Tibial nerve (tissue), 4 donors: ENCODE results near the gene KRTAP10-1. TPM values are rescaled to one million over a fixed set of nuclear protein-coding genes. Genes with fewer than 3 reads are reported as not detected.

Experiments
- DNase-seq, 2 donors: peaks; one replicate each; pipeline ENCODE4 v3.0.0-alpha.2; 2019; ENCODE audit warnings: low spot score in 2 of 2
- H3K27ac ChIP-seq, 4 donors: fragments of 200-600 bp; sonication (generic) in 3 of 4; one replicate each; pipeline ENCODE4 v1.5.1; 2017 to 2019; ENCODE audit warnings: mild to moderate bottlenecking in 1 of 4
- H3K27me3 ChIP-seq, 2 donors: fragments of 200-600 bp; sonication (generic) in 1 of 2; one replicate each; pipeline versions ENCODE4 v1.5.1 to v1.6.0; 2017 to 2019
- H3K36me3 ChIP-seq, 3 donors: fragments of 200-600 bp; sonication (generic); one replicate each; pipeline ENCODE4 v1.5.1; 2018 to 2019
- H3K4me1 ChIP-seq, 4 donors: fragments of 200-600 bp; sonication (generic) in 3 of 4; one replicate each; pipeline ENCODE4 v1.5.1; 2017 to 2019
- H3K4me3 ChIP-seq, 4 donors: fragments of 200-600 bp; sonication (generic) in 3 of 4; one replicate each; pipeline ENCODE4 v1.5.1; 2017 to 2019; ENCODE audit warnings: mild to moderate bottlenecking in 1 of 4, moderate library complexity in 1 of 4
- H3K9me3 ChIP-seq, 4 donors: fragments of 200-600 bp; sonication (generic) in 3 of 4; one replicate each; pipeline ENCODE4 v1.5.1; 2017 to 2019
- EP300 ChIP-seq, 2 donors: sonication (generic); formaldehyde crosslinking; IDR thresholded peaks; one replicate each; pipeline ENCODE4 v1.6.1; 2017; ENCODE audit warnings: antibody characterized with exemption in 2 of 2, mild to moderate bottlenecking in 1 of 2
- POLR2A ChIP-seq, 2 donors: fragments of 450-650 bp; IDR thresholded peaks; one replicate each; pipeline ENCODE4 v1.6.1; 2017; ENCODE audit warnings: antibody characterized with exemption in 2 of 2, mild to moderate bottlenecking in 2 of 2, moderate library complexity in 2 of 2
- WGBS, 2 donors: methylation state at CpG; one replicate each; pipeline ENCODE4 v1.1.5; 2018; 5-methylcytosine and 5-hydroxymethylcytosine counted together
- total RNA-seq, 4 donors: library from RNA; depleted of rRNA; stranded (reverse); fragments of >200 nt; gene quantifications; one replicate each; pipeline ENCODE4 v1.1.0, GENCODE V29; 2016
- TF ChIP-seq, protein P1 (sequence below), 5 experiments: fragments of 200-600 bp in 3 of 5; fragments of 450-650 bp in 2 of 5; sonication (generic) in 3 of 5; IDR thresholded peaks; one replicate each; pipeline ENCODE4 v1.5.1; 2016 to 2019; ENCODE audit warnings: antibody characterized with exemption in 5 of 5, mild to moderate bottlenecking in 3 of 5, moderate library complexity in 2 of 5

The KRTAP10-1 gene
- total RNA-seq, 4 donors from 2014 or later: not detected

DNA sequence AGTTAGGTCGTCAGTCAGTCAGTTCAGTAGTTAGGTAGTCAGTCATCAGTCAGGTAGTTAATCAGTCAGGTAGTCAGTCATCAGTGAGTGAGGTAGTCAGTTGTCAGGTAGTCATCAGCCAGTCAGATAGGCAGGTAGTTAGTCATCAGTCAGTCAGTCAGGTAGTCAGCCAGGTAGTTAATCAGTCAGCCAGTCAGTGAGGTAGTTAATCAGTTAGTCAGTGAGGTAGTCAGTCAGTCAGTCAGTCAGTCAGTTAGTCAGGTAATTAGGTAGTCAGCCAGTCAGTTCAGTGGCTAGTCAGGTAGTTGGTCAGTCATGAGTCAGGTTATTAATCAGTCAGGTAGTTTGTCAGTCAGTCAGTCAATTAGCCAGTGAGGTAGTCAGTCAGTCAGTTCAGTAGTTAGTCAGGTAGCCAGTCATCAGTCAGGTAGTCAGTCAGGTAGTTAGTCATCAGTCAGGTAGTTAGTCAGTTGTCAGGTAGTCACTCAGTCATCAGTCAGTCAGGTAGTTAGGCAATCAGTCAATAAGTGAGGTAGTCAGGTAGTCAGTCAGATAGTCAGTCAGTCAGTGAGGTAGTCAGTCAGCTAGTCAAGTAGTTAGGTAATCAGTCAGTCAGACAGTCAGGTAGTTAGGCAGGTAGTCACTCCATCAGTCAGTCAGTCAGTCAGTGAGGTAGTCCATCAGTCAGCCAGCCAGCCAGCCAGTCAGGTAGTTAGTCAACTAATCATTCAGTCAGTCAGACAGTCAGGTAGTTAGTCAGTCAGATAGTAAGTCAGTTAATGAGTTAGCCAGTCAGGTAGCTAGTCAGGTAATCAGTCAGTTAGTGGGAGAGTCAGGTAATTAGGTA is 16.2 kb downstream of the KRTAP10-1 start:
- Histone ChIP-seq H3K36me3 (no peaks in the 10 kb centered on the region), H3K4me1 (no peaks in the 10 kb centered on the region), H3K27ac (no peak overlapping the region), H3K27me3 (no peaks in the 10 kb centered on the region), H3K4me3 (no peak overlapping the region), H3K9me3 (no peaks in the 10 kb centered on the region)
- 82 to 89% methylated on average over 1 of the region's 1 CpG for WGBS, 2 donors
- no peak for DNase-seq
- TF ChIP-seq POLR2A (IDR thresholded peaks at IDR 0.05): no peak

DNA sequence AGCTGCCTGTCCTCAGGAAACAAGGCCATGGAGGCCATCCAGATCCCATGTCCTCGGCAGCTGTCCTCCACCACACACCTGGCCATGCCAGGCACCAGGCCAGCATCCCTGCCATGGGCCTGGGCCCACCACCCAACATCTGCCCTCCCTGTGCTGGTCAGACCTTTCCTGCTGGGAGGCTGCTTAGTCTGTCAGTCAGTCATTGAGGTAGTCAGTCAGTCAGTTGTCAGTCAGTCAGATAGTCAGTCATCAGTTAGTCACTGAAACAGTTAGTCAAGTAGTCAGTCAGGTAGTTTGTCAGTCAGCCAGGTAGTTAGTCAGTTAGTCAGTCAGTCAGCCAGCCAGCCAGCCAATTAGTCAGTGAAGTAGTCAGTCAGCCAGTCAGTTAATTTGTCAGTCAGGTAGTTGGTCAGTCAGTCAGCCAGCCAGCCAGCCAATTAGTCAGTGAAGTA is 17.2 kb downstream of the KRTAP10-1 start:
- Histone ChIP-seq H3K27me3 (no peaks in the 10 kb centered on the region), H3K9me3 (no peaks in the 10 kb centered on the region), H3K36me3 (no peaks in the 10 kb centered on the region), H3K27ac (no peak overlapping the region), H3K4me1 (no peaks in the 10 kb centered on the region), H3K4me3 (no peak overlapping the region)
- no peak for TF ChIP-seq POLR2A (IDR thresholded peaks at IDR 0.05)
- TF ChIP-seq, protein P1, sequence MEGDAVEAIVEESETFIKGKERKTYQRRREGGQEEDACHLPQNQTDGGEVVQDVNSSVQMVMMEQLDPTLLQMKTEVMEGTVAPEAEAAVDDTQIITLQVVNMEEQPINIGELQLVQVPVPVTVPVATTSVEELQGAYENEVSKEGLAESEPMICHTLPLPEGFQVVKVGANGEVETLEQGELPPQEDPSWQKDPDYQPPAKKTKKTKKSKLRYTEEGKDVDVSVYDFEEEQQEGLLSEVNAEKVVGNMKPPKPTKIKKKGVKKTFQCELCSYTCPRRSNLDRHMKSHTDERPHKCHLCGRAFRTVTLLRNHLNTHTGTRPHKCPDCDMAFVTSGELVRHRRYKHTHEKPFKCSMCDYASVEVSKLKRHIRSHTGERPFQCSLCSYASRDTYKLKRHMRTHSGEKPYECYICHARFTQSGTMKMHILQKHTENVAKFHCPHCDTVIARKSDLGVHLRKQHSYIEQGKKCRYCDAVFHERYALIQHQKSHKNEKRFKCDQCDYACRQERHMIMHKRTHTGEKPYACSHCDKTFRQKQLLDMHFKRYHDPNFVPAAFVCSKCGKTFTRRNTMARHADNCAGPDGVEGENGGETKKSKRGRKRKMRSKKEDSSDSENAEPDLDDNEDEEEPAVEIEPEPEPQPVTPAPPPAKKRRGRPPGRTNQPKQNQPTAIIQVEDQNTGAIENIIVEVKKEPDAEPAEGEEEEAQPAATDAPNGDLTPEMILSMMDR (IDR thresholded peaks at IDR 0.05): no peak
- no peak for TF ChIP-seq EP300 (IDR thresholded peaks at IDR 0.05)
- 80 to 91% methylated on average over 1 of the region's 1 CpG for WGBS, 2 donors
- no peak for DNase-seq

DNA sequence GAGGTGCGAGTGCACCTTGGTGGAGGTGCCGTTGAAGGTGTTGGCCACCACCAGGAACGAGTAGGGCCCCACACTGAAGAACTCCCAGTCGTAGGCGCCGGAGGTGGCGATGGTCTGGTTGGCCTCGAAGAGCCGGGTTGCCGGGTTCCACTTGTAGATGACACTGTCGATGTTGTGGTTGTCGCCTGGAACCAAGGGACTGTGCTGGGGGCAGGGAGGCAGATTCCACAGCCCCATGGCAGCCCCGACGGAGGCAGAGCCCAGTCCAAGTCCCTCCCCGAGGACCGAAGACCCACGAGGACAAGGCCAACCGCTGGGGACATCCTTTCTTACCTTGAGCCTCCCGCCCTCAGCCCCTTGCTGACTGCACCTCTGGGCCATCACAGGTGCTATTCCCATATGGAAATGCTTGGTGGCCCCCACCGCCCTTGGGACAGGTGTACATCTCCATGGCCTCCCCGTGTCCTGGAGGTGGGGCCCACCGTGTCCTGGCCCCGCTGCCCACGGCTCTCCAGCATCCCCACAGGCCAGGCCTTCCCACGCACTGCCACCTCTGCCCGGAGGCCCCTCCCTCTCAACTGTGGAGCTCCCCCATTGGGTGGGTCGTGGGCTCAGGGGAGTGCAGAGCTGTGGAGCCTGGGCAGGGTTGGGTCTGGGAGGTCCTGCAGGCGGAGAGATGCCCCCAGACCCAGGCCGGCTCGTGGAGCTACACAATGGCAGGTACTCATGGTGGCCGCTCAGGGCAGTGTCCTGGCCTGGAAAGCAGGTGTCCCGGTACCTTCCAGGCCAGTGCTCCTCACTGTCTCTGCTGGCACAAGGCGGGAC is 17.9 kb downstream of the KRTAP10-1 start:
- Histone ChIP-seq H3K4me1 (no peaks in the 10 kb centered on the region), H3K9me3 (no peaks in the 10 kb centered on the region), H3K36me3 (no peaks in the 10 kb centered on the region), H3K27ac (no peak overlapping the region), H3K4me3 (no peak overlapping the region), H3K27me3 (no peaks in the 10 kb centered on the region)
- WGBS, 2 donors: 83 to 85% methylated on average over 24 to 31 of the region's 33 CpGs
- TF ChIP-seq POLR2A (IDR thresholded peaks at IDR 0.05) (no peak), EP300 (IDR thresholded peaks at IDR 0.05) (no peak)
- TF ChIP-seq, protein P1 (IDR thresholded peaks at IDR 0.05): no peak
- no peak for DNase-seq

DNA sequence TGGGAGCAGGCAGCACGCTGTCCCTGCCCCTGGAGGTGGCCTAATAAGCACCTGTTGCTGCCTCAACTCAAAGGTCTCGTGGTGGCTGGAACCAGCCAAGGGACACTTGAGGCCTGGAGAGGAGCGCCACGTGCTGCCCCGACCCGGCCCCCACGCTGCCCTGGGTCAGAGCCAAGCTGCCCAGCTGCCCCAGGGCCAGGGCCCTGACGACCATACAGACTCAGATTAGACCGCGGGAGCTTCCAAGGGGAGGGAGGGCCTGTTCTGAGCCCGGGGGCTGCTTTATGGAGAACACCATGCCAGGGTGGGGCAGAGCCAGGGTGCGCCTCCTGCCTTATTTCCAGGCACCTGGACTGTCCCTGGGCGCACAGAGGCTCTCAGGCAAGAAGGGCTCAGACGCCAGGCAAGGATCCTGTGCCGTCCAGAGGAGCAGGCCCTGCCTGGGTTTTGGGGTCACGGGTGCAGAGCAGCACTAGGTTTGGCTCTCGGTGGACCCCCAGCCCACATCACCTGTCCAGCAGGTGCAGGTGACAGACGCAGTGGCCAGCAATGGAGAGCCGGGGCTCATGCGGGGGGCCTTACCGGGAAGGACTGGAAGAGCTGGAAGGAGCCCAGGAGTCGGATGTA is 18.6 kb downstream of the KRTAP10-1 start:
- Histone ChIP-seq H3K9me3 (no peaks in the 10 kb centered on the region), H3K4me3 (no peak overlapping the region), H3K36me3 (no peaks in the 10 kb centered on the region), H3K27ac (no peak overlapping the region), H3K27me3 (no peaks in the 10 kb centered on the region), H3K4me1 (no peaks in the 10 kb centered on the region)
- 83 to 93% methylated on average over 8 to 12 of the region's 22 CpGs for WGBS, 2 donors
- DNase-seq: no peak
- TF ChIP-seq, protein P1 (IDR thresholded peaks at IDR 0.05): no peak
- TF ChIP-seq EP300 (IDR thresholded peaks at IDR 0.05) (no peak), POLR2A (IDR thresholded peaks at IDR 0.05) (no peak)

DNA sequence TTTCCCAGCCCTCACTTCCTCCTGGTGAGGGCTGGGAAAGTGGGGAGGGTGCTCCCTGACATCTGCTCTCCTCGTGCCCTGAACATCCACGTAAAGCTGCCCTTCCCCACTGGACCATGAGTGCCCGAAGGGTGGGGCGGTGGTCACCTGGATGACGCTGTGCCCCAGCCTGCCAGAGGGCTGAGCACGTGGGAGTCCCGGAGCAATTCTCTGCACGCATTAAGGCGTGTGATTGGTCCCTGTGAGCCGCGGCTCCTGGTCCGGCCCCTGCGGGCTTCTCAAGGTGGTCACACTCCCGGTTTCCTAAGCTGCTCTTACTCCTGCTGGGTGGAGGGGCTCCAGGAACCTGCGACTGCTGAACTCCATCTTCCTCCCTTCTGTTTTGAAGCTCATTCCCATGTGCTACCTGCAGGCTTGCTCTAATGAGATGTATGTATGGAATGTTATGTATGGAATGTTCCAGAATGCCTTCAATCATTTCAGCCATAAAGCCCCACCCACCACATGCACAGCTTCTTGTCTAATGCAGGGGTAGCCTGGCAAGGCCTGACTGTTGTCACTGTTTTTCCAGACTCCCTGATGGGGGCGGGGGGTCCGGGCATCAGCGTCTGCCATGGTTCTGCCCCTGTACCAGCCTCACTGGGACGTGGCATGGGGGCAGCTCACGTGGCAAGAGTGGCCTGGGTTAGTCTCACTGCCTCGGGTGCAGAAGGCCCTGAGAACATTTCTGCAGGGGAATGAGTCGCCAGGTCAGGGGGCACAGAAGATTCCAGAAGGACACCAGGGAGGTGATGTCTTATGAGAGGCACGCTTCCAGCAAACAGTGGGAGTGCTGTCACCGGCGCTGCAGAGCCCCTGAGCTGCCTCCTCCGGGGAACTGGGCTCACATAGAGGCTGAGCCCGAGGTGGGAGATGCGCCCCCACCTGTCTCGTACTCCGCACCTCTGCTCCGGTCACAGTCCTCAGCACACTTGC is 19.4 kb downstream of the KRTAP10-1 start:
- no peak for TF ChIP-seq POLR2A (IDR thresholded peaks at IDR 0.05)
- TF ChIP-seq, protein P1 (IDR thresholded peaks at IDR 0.05): no peak
- TF ChIP-seq EP300 (IDR thresholded peaks at IDR 0.05): no peak
- WGBS, 2 donors: 75 to 80% methylated on average over 23 to 31 of the region's 31 CpGs
- no peak for DNase-seq
- H3K4me3 ChIP-seq: no peak overlapping the region
- no peaks in the 10 kb centered on the region for H3K4me1 ChIP-seq
- H3K27ac ChIP-seq: no peak overlapping the region
- no peaks in the 10 kb centered on the region for H3K27me3 ChIP-seq
- no peaks in the 10 kb centered on the region for H3K36me3 ChIP-seq
- H3K9me3 ChIP-seq: no peaks in the 10 kb centered on the region
